GM21786 (cell line): ENCODE results near the gene PLXDC2.

Experiments used
- ATAC-seq: cut with Tn5 transposase; IDR thresholded peaks from one replicate; pipeline ENCODE4 v1.9.1; 2021; ENCODE audit not compliant: unreplicated experiment

PLXDC2 gene

GRCh38 chr10:19935176-19935575 lies 118.9 kb downstream of the PLXDC2 start:
- no peak for ATAC-seq

- ATAC-seq: no peak
These were observed 120.1 kb downstream of the PLXDC2 start for GRCh38 chr10:19936289-19936688.

GRCh38 chr10:19937989-19938388 lies 121.8 kb downstream of the PLXDC2 start:
- ATAC-seq: no peak

GRCh38 chr10:19941206-19941880 lies 125.1 kb downstream of the PLXDC2 start:
- ATAC-seq: no peak

- ATAC-seq: no peak
These were observed 128.9 kb downstream of the PLXDC2 start for GRCh38 chr10:19944911-19945663.

- ATAC-seq: no peak
These were observed 130.0 kb downstream of the PLXDC2 start for GRCh38 chr10:19946245-19946644.

GRCh38 chr10:19946791-19947190 lies 130.6 kb downstream of the PLXDC2 start:
- no peak for ATAC-seq

- ATAC-seq: no peak
These were observed 131.0 kb downstream of the PLXDC2 start for GRCh38 chr10:19947215-19947614.

GRCh38 chr10:19947656-19948055 lies 131.4 kb downstream of the PLXDC2 start:
- no peak for ATAC-seq

- ATAC-seq: no peak
These were observed 136.2 kb downstream of the PLXDC2 start for GRCh38 chr10:19952224-19953010.

- no peak for ATAC-seq
These were observed 138.4 kb downstream of the PLXDC2 start for GRCh38 chr10:19954601-19955000.

- no peak for ATAC-seq
These were observed 140.3 kb downstream of the PLXDC2 start for GRCh38 chr10:19956516-19957032.

GRCh38 chr10:19958787-19959186 lies 142.6 kb downstream of the PLXDC2 start:
- ATAC-seq: peak; percentile 99

GRCh38 chr10:19961076-19962053 lies 145.1 kb downstream of the PLXDC2 start:
- no peak for ATAC-seq

- no peak for ATAC-seq
These were observed 148.4 kb downstream of the PLXDC2 start for GRCh38 chr10:19964625-19965024.

GRCh38 chr10:19966751-19967150 lies 150.5 kb downstream of the PLXDC2 start:
- no peak for ATAC-seq

GRCh38 chr10:19967981-19968380 lies 151.7 kb downstream of the PLXDC2 start:
- ATAC-seq: no peak

- no peak for ATAC-seq
These were observed 152.5 kb downstream of the PLXDC2 start for GRCh38 chr10:19968745-19969144.

- ATAC-seq: no peak
These were observed 154.0 kb downstream of the PLXDC2 start for GRCh38 chr10:19970256-19970655.

- no peak for ATAC-seq
These were observed 154.5 kb downstream of the PLXDC2 start for GRCh38 chr10:19970717-19971116.
